Stimulated activated CD4-positive, alpha-beta T cell treated with anti-CD3 and anti-CD28 coated beads, TNF-alpha, amount 100 ng/mL, for 4 hours (primary cell): ENCODE measurements around the gene PEX13.
"Not testable (repeated sequence)": the region's sequence is repeated elsewhere in the genome, so short reads cannot be mapped to it uniquely, and the experiment has no call there.

ENCODE experiments used
- DNase-seq, 3 experiments: peaks; one replicate each; pipeline ENCODE4 v3.0.0-alpha.2; 2020; ENCODE audit warnings: low read depth in 3 of 3

Gene PEX13, protein sequence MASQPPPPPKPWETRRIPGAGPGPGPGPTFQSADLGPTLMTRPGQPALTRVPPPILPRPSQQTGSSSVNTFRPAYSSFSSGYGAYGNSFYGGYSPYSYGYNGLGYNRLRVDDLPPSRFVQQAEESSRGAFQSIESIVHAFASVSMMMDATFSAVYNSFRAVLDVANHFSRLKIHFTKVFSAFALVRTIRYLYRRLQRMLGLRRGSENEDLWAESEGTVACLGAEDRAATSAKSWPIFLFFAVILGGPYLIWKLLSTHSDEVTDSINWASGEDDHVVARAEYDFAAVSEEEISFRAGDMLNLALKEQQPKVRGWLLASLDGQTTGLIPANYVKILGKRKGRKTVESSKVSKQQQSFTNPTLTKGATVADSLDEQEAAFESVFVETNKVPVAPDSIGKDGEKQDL

DNA sequence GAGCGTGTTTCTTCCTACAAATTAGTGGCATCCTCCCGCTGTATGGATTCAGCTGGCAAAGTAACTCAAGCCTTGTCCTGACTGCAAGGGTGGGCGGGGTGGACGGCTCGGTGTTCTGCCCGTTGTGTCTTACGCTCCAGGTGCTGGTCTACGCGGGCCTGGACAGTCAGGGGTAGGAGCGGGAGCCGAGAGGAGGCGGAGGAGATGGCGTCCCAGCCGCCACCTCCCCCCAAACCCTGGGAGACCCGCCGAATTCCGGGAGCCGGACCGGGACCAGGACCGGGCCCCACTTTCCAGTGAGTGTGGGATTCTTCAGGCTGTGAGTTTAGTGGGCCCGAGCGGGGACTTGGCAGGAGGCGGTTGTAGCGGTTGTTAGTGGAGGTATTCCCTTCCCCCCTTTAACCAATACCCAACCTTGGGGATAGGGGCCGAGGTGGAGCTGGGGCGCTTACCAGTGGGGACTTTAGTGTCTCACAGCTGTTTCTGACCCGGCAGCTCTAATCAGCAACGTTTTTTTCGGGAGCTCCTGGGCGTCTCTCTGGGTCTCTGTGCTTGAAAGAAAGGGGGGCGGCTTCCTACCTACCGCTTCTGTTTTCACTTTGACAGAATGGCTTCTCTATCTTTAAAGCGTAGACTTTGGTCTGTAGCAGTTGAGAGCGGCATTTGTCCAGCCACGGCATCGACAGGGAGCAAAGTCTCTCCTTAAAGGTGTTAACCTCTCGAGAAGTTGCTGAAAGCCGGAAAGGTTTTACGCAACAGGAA lies at the start of gene PEX13, which contains the start of gene PUS10:
PEX13 (plus strand) TSS at position 165 of the 762 bp plus-strand sequence; CDS start at position 205, 40 bp downstream.
PUS10 (minus strand) TSS at position 700 of the 762 bp plus-strand sequence. CDS start 6,365 bp downstream, outside the sequence.
- peak in 2 of 3 experiments; percentile 41 to 49 for DNase-seq

DNA sequence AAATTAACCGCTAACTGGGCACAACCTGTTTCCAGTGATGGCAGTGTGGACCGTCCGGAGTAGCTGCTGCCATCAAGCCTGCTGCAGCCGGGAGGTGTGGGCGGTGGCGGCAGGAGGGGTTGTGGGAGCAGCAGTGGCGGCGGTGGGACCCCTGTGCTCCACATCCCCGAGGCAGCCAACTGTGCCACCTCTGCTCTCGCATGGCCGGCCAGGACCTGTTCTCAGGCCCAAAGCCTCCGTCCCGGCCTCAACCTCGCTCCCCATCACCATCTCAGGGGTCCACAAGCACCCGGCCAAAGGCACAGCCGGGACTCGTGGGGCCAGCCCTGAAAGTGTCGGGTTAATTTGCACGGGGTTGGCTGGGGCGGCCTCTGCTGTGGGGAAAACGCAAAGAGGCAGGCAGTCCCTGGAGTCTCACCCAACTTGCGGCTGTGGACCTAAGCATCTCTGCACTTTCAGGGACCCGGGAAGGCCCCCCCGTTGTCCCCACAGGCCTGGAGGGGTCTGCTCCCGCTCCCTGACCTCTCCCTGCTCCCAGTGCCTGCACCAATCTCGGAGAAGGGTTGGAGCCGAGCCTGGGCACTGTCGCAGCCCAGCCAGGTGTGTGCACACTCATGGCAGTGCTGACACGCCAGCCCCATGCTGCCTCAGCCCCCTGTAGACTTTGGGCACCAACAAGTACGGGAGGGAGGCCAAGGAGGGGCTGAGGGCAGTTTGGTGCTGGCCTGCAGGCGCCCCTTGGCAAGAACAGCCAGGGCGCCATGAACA lies 44.4 kb upstream of the PEX13 start:
- DNase-seq, result no peak

DNA sequence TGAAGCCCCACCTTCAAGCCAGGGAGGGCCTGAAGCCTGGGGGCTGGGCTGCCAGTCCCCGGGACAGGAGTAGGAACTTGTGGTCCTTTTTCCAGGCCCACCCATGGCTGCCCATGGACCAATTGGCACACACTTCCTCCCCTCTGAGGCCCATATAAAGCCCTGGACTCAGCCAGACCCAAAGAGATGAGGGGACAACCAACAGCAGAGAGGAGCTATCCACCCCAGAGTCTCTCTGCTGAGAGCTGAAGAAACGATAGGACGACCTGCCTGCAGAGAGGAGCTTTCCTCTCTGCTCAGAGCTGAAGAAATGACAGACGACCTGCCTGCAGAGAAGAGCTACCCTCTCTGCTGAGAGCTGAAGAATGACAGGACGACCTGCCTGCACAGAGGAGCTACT lies 43.8 kb upstream of the PEX13 start:
- DNase-seq, result no peak

DNA sequence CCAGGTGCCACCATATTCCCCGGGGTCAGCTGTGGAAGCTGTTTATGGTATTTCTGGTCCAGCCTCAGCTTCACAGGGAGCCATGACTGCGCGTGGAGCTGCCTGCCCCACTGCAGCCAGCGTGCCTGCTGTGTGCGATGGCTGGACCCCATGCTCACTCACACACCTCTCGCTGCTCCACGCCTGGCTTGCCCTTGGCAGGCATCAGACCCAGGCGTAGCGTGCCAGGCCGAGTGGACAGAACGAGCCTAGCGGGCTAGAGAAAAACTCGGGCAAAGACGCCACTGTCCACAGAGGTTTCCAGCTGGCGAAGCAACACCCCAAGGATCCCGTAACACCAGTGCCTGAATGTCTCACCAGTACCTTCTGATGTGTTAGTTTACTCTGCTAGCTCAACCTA lies 42.9 kb upstream of the PEX13 start:
- no peak for DNase-seq

DNA sequence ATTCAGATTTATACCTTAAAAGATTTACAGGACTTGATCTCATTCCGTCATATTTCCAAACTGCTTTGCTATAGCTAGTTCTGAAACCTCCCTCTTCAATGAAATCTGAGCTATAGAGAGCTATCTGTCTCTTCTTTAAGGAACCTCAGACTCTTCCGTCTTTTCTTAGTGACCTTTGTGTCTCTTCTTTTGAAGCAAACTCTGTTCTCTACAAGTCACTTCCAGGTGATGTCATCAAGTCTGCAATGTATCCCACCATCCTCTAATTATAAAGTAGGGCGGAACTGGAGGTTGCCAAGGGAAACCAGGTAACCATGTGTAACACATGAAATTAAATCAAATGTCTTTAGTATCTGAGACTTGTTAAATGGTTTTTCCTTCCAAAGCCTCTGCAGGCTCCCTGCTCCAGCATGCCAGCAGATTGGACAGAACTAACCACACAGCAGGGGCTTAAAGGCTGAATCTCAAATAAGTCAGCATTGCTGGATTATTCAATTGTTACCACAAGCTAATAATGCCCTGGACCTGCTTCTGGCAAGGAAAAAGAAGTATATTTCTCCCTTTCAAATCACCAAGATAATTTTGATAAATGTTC lies 41.2 kb upstream of the PEX13 start:
- DNase-seq, result no peak

DNA sequence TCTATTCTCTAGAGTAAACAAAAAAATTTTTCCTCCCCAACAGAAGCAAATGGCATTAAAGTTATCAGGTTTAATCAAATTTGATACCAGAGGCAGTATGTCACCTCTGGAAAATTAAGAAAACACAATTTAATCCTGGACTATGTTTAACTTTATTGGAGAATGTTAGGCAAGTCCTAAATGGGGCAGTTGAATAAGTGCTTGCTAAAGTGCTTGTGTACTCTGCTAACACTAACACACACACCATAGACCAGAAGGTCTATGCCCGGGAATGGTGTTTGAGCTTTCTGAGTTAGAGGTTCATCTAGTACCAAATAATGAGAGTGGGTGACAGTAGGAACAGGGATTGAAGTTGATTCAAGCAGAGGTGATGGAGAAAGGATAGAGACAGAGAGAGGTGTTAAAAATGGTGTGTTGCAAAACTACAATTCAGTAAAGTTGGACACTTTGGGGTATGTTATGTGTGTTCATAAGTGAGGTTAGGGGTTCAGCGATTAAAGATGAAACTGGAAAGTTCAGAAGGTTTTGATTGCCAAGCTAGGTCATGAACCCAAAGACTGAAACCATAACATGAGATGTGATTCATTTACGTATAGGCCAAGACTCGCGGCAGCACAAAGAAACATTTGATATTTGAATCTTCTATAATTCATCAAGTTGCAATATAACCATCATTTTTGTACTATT lies 40.5 kb upstream of the PEX13 start:
- DNase-seq, result no peak

DNA sequence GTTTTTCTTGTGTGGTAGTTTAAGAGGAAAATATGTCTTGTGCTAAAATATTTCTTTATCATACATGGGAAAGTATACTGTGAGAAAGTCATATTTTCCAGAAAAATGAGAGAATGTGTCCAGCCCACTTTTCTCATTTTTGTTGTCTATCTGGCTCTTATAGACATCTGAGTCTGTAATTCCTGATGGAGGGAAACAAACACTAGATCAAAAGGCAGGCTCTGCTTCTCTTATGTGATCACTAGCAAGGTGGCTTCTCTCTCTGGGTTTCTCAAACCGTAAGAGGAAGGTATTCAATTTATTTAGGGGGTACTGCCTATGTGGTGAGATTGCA lies 40.0 kb upstream of the PEX13 start:
- DNase-seq, result no peak

DNA sequence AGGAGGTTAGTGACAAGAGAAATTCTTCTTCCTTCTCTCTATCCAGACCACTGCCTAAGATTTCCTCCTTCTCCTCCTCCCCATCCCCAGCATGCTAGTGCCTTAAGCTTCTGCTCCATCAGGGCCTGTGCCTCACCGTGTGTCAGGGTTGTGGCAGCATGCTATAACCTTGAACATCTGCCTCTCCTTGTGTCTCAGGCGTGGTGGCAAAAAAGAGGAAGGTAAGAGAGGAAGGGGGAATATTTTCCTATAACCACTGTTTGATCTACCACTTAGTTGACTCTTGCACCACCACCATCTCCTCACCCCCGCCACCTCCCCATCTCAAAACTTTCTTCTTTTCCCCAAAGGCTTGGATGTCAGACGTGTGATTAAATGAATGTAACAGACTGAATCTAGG lies 38.3 kb upstream of the PEX13 start:
- DNase-seq, result no peak

DNA sequence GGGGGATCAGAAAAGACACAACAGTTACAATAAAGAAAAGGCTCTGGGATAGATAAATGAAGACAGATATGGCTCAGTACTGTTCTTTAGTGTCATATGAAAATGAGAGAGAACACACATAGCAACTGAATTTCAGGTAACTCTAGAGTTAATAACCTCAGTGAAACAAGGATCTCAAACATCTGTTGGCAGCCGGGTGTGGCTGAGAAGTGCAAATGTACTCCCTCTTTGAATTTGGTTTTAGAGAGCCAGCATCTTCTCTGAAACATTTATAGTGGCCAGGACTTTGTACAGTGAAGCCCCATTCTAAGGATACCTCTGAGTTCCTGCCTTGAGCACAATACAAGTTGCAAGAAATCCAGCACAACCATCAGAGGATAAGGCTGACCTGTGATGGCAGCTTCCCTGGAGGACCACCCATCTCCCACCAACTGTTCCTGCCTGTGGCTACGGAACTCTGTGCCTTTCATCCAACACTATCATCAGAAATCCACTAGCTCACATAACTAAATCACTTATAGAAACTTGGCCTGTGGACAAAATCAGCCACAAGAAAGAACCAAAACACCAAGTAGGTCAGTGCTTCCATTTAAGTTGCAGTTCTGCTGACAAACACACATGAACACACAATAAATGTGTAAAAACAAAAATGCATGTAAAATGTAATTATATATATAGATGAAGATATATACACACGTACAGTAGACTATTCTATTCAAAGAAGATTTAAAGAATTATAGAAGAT lies 37.3 kb upstream of the PEX13 start:
- no peak for DNase-seq

DNA sequence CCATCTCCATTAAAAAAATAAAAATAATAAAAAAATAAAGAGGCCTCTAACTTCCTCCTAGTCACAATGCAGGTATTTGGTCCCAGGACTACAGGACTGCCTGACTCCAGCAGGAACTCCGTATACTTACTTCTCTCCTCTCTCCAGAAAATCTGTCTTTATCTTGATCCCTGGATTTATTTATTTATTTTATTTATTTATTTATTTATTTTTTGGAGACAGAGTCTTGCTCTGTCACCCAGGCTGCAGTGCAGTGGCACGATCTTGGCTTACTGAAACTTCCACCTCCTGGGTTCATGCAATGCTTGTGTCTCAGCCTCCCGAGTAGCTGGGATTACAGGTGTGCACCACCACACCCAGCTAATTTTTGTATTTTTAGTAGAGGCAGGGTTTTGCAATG lies 35.5 kb upstream of the PEX13 start:
- DNase-seq, result not testable (repeated sequence)

DNA sequence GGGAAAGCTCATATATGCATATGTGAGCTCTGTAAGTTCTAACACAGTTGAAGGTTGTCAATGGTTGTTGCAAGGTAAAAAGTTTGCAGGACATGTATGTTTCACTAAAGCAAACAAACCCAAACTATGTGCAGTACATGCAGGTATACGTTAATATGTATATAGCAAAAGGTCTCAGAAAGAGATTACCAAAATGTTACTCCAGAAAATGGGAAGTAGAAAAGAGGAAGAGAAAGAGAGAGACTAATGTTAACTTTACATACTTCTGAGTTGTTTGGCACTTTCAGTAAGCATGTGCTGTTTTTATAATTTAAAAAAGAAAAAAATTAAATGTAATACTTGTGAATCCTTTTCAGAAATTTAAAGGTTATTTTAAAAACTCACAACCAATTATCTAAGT lies 32.8 kb upstream of the PEX13 start:
- no peak for DNase-seq

DNA sequence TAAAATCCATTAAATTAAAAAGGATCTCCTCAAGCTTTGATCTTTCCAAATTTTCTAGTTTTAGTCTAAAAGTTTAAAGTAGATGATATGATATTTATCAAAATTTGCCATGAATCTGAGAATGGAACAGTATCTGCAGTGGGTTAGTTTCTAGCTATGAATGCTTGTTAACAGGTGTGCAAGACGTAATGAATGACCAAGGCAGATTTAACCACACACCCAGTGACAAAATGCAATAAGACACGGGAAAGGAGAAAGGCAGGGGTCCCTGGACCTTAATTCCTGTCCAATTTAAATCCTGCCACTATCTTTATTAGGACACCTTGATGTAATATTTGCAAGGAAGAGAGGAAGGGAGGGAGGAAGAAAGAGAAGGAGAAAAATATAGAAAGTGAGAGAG lies 30.5 kb upstream of the PEX13 start:
- no peak for DNase-seq

DNA sequence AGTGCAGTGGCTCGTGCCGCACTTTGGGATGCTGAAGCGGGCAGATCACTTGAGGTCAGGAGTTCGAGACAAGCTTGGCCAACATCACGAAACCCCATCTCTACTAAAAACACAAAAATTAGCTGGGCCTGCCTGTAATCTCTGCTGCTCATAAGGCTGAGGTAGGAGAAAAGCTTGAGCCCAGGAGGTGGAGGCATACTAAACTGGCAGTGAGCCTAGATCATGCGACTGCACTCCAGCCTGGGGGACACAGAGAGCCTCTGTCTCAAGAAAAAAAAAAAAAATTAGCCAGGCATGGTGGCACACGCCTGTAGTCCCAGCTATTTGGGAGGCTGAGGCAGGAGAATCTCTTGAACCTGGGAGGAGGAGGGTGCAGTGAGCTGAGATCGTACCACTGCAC lies 29.9 kb upstream of the PEX13 start:
- DNase-seq, result not testable (repeated sequence)

DNA sequence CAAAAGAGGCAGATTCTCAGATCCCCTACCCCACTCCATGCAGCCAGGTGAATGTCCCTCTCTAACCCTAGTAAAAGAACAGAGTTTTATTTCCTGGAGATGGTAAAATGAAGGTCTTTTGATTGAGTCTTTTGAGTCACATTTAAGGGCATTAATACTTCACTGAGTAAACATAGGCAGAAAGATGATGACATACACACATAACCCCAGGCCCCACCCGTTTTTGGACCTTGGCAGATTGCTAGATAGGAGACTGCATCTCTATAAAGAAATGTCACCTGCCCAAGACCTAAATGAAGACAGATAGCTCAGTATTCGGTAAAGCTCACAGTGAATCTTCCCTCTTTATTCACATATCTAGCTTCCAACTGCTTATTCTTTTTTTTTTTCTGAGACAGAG lies 28.3 kb upstream of the PEX13 start:
- DNase-seq, result no peak

DNA sequence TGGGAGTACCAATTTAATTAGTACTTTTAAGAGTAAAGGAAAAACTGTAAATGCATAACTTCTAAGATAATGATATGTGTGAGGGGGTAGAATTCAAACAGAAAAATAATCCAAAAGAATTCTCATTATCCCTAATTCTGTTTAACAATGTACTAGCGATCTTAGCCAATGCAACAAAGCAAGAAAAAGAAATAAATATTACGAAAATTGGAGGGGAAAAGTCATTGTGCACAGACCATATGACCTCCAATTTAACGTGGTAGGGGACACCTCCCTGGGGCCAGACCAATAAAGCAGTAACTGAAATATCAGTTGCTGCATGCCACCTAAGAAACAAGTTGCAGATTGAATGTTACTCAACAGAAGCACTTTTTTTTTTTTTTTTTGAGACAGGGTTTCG lies 25.9 kb upstream of the PEX13 start:
- DNase-seq, result no peak

DNA sequence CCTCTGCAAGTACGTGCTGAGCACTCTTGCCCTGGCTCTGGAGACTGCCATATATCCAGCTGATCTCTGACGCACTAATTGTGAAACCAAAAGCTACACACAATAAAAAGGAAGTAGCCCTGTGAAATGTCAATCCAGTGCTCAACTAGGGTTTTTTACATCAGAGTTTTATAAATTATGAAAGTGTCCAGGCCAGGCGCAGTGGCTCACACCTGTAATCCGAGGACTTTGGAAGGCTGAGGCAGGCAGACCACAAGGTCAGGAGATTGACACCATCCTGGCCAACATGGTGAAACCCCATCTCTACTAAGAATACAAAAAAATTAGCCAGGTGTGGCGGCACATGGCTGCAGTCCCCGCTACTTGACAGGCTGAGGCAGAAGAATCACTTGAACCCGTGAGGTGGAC lies 24.5 kb upstream of the PEX13 start:
- no peak for DNase-seq

DNA sequence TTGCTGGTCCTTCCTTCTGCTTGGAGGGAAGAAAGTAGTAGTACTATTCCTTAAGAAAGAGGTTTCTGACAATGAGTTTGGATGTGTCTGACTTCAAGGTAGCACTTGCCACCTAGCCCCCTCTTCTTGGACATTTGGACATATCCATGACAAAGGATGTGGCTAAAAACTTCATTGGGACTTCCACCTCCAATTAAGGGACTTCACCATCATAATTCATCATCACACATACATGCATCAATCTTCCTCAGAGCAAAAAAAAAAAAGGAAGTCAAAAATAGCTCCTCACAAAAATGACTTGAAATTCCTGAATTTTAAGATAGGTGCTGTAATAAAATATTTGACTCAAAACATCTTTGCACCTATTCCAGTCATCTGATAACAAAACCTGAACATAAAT lies 23.4 kb upstream of the PEX13 start:
- no peak for DNase-seq

DNA sequence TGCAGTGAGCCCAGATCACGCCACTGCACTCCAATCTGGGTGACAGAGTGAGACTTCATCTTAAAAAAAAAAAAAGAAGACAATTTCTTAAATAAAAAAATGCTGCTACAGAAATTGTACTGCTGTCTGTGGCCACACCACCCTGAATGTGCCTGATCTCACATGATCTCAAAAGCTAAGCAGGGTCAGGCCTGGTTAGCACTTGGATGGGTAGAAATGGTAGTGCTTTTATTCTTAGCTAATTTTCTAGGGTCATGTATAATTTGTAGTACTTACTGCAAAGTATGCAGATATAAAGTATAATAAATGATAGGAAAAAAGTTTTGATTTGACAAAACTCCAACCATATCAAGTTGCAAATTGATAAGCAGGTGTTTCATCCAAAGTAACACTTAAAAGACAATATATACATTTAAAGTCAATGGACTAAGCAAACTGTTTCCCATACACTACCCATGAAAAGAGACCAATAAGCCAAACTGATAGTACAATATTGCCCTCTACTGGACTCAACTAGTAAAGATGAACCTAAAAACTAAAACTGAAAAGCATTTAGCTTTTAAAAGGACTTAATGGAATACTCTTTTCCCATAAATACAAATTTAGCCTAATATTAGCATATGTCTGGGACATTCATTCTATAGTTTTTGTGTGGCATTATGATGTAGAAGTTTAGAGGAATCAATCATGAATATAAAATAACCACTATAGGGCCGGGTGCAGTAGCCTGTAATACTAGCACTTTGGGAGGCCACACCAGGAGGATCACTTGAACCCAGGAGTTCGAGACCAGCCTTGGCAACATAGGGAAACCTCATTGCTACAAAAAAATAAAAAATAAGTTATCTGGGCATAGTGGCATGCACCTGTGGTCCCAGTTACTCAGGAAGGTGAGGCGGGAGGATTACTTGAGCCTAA lies 18.6 kb upstream of the PEX13 start:
- no peak for DNase-seq

DNA sequence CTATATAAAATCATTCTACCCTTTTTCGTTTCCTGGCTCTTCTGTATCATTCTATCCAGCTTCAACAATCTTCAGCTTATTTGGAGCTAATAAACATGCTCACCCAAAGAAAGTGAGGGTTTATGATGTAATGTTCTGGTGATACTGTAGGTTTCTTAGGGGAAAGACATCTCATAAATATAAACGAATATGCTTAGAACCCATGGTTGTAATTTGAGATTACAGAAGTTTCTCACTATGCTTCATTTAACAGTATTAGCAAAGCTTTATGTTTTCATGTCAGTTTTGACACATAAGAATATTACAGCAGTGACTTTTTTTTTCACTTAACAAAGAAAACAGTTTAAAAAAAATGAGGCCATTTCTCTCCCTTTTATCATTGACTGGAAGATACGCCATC lies 11.8 kb upstream of the PEX13 start:
- DNase-seq, result no peak
